H9 (cell line): ENCODE measurements around the gene RPS28. TPM values are rescaled to one million over a fixed set of nuclear protein-coding genes. Genes with fewer than 3 reads are reported as not detected.

Experiments
- DNase-seq: peaks from one replicate; pipeline ENCODE4 v3.0.0-alpha.2; 2017
- H2AFZ ChIP-seq: one replicate; pipeline ENCODE4 v1.6.1; 2013; ENCODE audit warnings: mild to moderate bottlenecking, low read length, control low read depth, moderate library complexity
- H2AK5ac ChIP-seq: 2 replicates; pipeline ENCODE4 v1.6.1; 2013; ENCODE audit warnings: low read length, control low read depth, mixed read lengths; ENCODE audit not compliant: insufficient read length
- H2BK120ac ChIP-seq: one replicate; pipeline ENCODE4 v1.6.1; 2013; ENCODE audit warnings: low read depth, mild to moderate bottlenecking, low read length, control low read depth, inconsistent platforms; ENCODE audit not compliant: poor library complexity, severe bottlenecking
- H2BK12ac ChIP-seq: 2 replicates; pipeline ENCODE4 v1.6.1; 2013; ENCODE audit warnings: low read length, control low read depth, mixed read lengths, low read depth; ENCODE audit not compliant: insufficient read length
- H2BK15ac ChIP-seq: 2 replicates; pipeline ENCODE4 v1.6.1; 2013; ENCODE audit warnings: low read depth, low read length, control low read depth
- H2BK20ac ChIP-seq: one replicate; pipeline ENCODE4 v1.6.1; 2013; ENCODE audit warnings: low read depth, mild to moderate bottlenecking, low read length, control low read depth, inconsistent platforms; ENCODE audit not compliant: poor library complexity, severe bottlenecking
- H2BK5ac ChIP-seq: 2 replicates; pipeline ENCODE4 v1.6.1; 2013; ENCODE audit warnings: low read length, control low read depth, mixed read lengths; ENCODE audit not compliant: insufficient read length
- H3K14ac ChIP-seq: 2 replicates; pipeline ENCODE4 v1.6.1; 2013; ENCODE audit warnings: low read length, control low read depth; ENCODE audit not compliant: insufficient read depth
- H3K18ac ChIP-seq: 2 replicates; pipeline ENCODE4 v1.6.1; 2013; ENCODE audit warnings: low read depth, mild to moderate bottlenecking, mixed read lengths, low read length, control low read depth; ENCODE audit not compliant: insufficient read length
- H3K23ac ChIP-seq: 2 replicates; pipeline ENCODE4 v1.6.1; 2013; ENCODE audit warnings: low read length, control low read depth, mixed read lengths, low read depth; ENCODE audit not compliant: insufficient read length
- H3K23me2 ChIP-seq: 2 replicates; pipeline ENCODE4 v1.6.1; 2013; ENCODE audit warnings: low read depth, mild to moderate bottlenecking, mixed read lengths, low read length, control low read depth; ENCODE audit not compliant: insufficient read length, poor library complexity, severe bottlenecking
- H3K27ac ChIP-seq: 2 replicates; pipeline ENCODE4 v1.5.1; 2013; ENCODE audit warnings: low read length, control low read depth, mixed read lengths, low read depth; ENCODE audit not compliant: insufficient read length
- H3K27me3 ChIP-seq: 2 replicates; pipeline ENCODE4 v1.6.1; 2013; ENCODE audit warnings: low read length, control low read depth, inconsistent platforms; ENCODE audit not compliant: insufficient read depth
- H3K4ac ChIP-seq: 2 replicates; pipeline ENCODE4 v1.6.1; 2013; ENCODE audit warnings: low read depth, mild to moderate bottlenecking, control low read depth, inconsistent platforms, low read length, moderate library complexity
- H3K4me1 ChIP-seq: 2 replicates; pipeline ENCODE4 v1.6.1; 2013; ENCODE audit warnings: low read length, control low read depth, inconsistent platforms; ENCODE audit not compliant: insufficient read depth
- H3K4me2 ChIP-seq: 2 replicates; pipeline ENCODE4 v1.6.1; 2013; ENCODE audit warnings: low read length, control low read depth, mixed read lengths; ENCODE audit not compliant: insufficient read length, insufficient read depth
- H3K56ac ChIP-seq: 2 replicates; pipeline ENCODE4 v1.6.1; 2013; ENCODE audit warnings: low read depth, mild to moderate bottlenecking, mixed read lengths, low read length, control low read depth; ENCODE audit not compliant: insufficient read length
- H3K79me1 ChIP-seq: 2 replicates; pipeline ENCODE4 v1.6.1; 2013; ENCODE audit warnings: low read depth, mild to moderate bottlenecking, moderate library complexity, low read length, control low read depth, inconsistent platforms; ENCODE audit not compliant: insufficient read depth, poor library complexity, severe bottlenecking
- H3K79me2 ChIP-seq: 2 replicates; pipeline ENCODE4 v1.6.1; 2013; ENCODE audit warnings: low read length, control low read depth, inconsistent platforms; ENCODE audit not compliant: insufficient read depth
- H3K9ac ChIP-seq: 2 replicates; pipeline ENCODE4 v1.6.1; 2013; ENCODE audit warnings: low read length, control low read depth, mixed read lengths; ENCODE audit not compliant: insufficient read length; ENCODE audit errors: extremely low read depth
- H3K9me3 ChIP-seq: one replicate; pipeline ENCODE4 v1.6.1; 2013; ENCODE audit warnings: low read depth, low read length, inconsistent platforms; ENCODE audit not compliant: control insufficient read depth
- H3T11ph ChIP-seq: one replicate; pipeline ENCODE4 v1.6.1; 2013; ENCODE audit warnings: mild to moderate bottlenecking, low read length, control low read depth, inconsistent platforms
- H4K20me1 ChIP-seq: one replicate; pipeline ENCODE4 v1.6.1; 2013; ENCODE audit not compliant: control insufficient read depth, insufficient read length, insufficient read depth
- H4K5ac ChIP-seq: 2 replicates; pipeline ENCODE4 v1.6.1; 2013; ENCODE audit warnings: low read depth, mild to moderate bottlenecking, mixed read lengths, low read length, control low read depth; ENCODE audit not compliant: insufficient read length
- H4K8ac ChIP-seq: replicated peaks from 2 replicates; pipeline ENCODE4 v1.6.1; 2013; ENCODE audit warnings: low read length, control low read depth, mixed read lengths, low read depth; ENCODE audit not compliant: insufficient read length
- H4K91ac ChIP-seq: 2 replicates; pipeline ENCODE4 v1.6.1; 2013; ENCODE audit warnings: low read depth, mild to moderate bottlenecking, moderate library complexity, mixed read lengths, low read length, control low read depth; ENCODE audit not compliant: insufficient read length
- H3K27ac Mint-ChIP-seq, 3 experiments: 2 replicates in 2 of 3; 3 replicates in 1 of 3; pipeline ENCODE4 v1.8.0; 2020 to 2021; ENCODE audit warnings: mixed read lengths in 3 of 3, mild to moderate bottlenecking in 1 of 3, moderate library complexity in 1 of 3
- H3K27me3 Mint-ChIP-seq: 2 replicates; pipeline ENCODE4 v1.8.0; 2021; ENCODE audit warnings: low read depth, mild to moderate bottlenecking, moderate library complexity, mixed read lengths
- H3K36me3 Mint-ChIP-seq, 3 experiments: 2 replicates in 2 of 3; 3 replicates in 1 of 3; pipeline ENCODE4 v1.8.0; 2020 to 2021; ENCODE audit warnings: low read depth in 3 of 3, mixed read lengths in 3 of 3; ENCODE audit not compliant: insufficient read depth in 1 of 3
- H3K4me1 Mint-ChIP-seq, 2 experiments: 2 replicates each; pipeline ENCODE4 v1.8.0; 2020; ENCODE audit warnings: mixed read lengths in 2 of 2
- H3K4me3 Mint-ChIP-seq, 2 experiments: 2 replicates in 1 of 2; 3 replicates in 1 of 2; pipeline ENCODE4 v1.8.0; 2020 to 2021; ENCODE audit warnings: mild to moderate bottlenecking in 2 of 2, mixed read lengths in 2 of 2, moderate library complexity in 1 of 2
- H3K9me3 Mint-ChIP-seq, 2 experiments: 2 replicates in 1 of 2; 3 replicates in 1 of 2; pipeline ENCODE4 v1.8.0; 2020; ENCODE audit warnings: mild to moderate bottlenecking in 2 of 2, mixed read lengths in 2 of 2, moderate library complexity in 1 of 2
- CTCF ChIP-seq: fragments of 200-600 bp; sonication (generic); conservative IDR thresholded peaks from 3 replicates; pipeline ENCODE4 v1.8.0; 2021; ENCODE audit warnings: antibody characterized with exemption, mild to moderate bottlenecking
- WGBS: extraction: QIAGEN DNeasy Blood & Tissue Kit; methylation state at CpG from one replicate; pipeline ENCODE4 v1.1.7; 2013; ENCODE audit warnings: missing lambda C conversion rate, low lambda C conversion rate, mixed read lengths; ENCODE audit not compliant: insufficient read length; ENCODE audit errors: extremely low coverage; 5-methylcytosine and 5-hydroxymethylcytosine counted together
- total RNA-seq: library from RNA; stranded (reverse); gene quantifications from 2 replicates; pipeline ENCODE4 v1.2.1, GENCODE V29; 2021

RPS28 gene
- total RNA-seq, 1 experiment from 2014 or later: 1,885 TPM

GRCh38 chr19:8332976-8333766 lies 11.9 kb downstream of the RPS28 start:
- no peak overlapping the region for H2BK20ac ChIP-seq
- peak overlapping the region; percentile 59 to 81 for H3K4me3 Mint-ChIP-seq
- no peak overlapping the region for H3T11ph ChIP-seq
- no peak overlapping the region for H4K91ac ChIP-seq
- no peaks in the 10 kb centered on the region for H3K9me3 ChIP-seq
- no peak overlapping the region for H2BK5ac ChIP-seq
- no peak overlapping the region for H2AFZ ChIP-seq
- peaks cover 18% of the 10 kb centered on the region; the same call in 1 of the 2 replicates for H3K27me3 ChIP-seq
- peak overlapping the region; percentile 38 for H3K4me2 ChIP-seq
- H3K4me1 Mint-ChIP-seq: peaks cover 6 to 8% of the 10 kb centered on the region in 2 experiments
- no peak overlapping the region; the same call in 1 of the 2 replicates for H3K14ac ChIP-seq
- no peak overlapping the region for H2BK12ac ChIP-seq
- H3K18ac ChIP-seq: no peak overlapping the region
- peak; percentile 56 for DNase-seq
- no CpG with 5 or more reads among the region's 52 CpGs for WGBS
- H3K23ac ChIP-seq: no peak overlapping the region
- no peaks in the 10 kb centered on the region; a peak in 2 of 5 replicates for H3K9me3 Mint-ChIP-seq
- peaks cover 0 to under 1% (median 0%) of the 10 kb centered on the region in 3 experiments; a peak in 2 of 7 replicates for H3K36me3 Mint-ChIP-seq
- no peaks in the 10 kb centered on the region for H4K20me1 ChIP-seq
- H3K79me1 ChIP-seq: no peaks in the 10 kb centered on the region
- H3K27ac Mint-ChIP-seq: no peak overlapping the region
- H3K4me1 ChIP-seq: no peaks in the 10 kb centered on the region; the same call in 1 of the 2 replicates
- peaks cover 12% of the 10 kb centered on the region for H3K23me2 ChIP-seq
- no peak overlapping the region for H3K4ac ChIP-seq
- H2BK120ac ChIP-seq: no peak overlapping the region
- no peak overlapping the region for H4K8ac ChIP-seq
- peaks cover 44% of the 10 kb centered on the region for H3K27me3 Mint-ChIP-seq
- no peak overlapping the region for H3K9ac ChIP-seq
- no peak overlapping the region for H2AK5ac ChIP-seq
- no peak overlapping the region for H3K56ac ChIP-seq
- no peak overlapping the region for H3K27ac ChIP-seq
- no peaks in the 10 kb centered on the region for H3K79me2 ChIP-seq
- TF ChIP-seq CTCF: no peak
- H4K5ac ChIP-seq: no peak overlapping the region
- no peak overlapping the region for H2BK15ac ChIP-seq
